GM23338 (cell line): ENCODE data around the gene ARFGEF2. TPM values are rescaled to one million over a fixed set of nuclear protein-coding genes. Genes with fewer than 3 reads are reported as not detected.

Source experiments
- ATAC-seq: fragments of 200-7000 bp; cut with Tn5 transposase; 3 replicates; pipeline ENCODE4 v1.9.1; 2020
- DNase-seq: peaks from one replicate; pipeline ENCODE4 v3.0.0-alpha.2; 2015; ENCODE audit warnings: low spot score
- H2AFZ ChIP-seq: fragments of 200-600 bp; sonication (generic); 2 replicates; pipeline ENCODE4 v1.8.0; 2016; ENCODE audit warnings: antibody characterized with exemption, mild to moderate bottlenecking, moderate library complexity
- H3F3A ChIP-seq: fragments of 200-600 bp; sonication (generic); replicated peaks from 2 replicates; pipeline ENCODE4 v1.8.0; 2017; ENCODE audit warnings: antibody characterized with exemption, mixed run types, low read depth
- H3K27ac ChIP-seq: fragments of 200-600 bp; sonication (generic); 2 replicates; pipeline ENCODE4 v1.6.1; 2016; ENCODE audit warnings: low read depth
- H3K27me3 ChIP-seq: fragments of 200-600 bp; sonication (generic); 2 replicates; pipeline ENCODE4 v1.8.0; 2016; ENCODE audit warnings: mild to moderate bottlenecking, mixed run types, moderate library complexity; ENCODE audit not compliant: insufficient read depth
- H3K36me3 ChIP-seq: fragments of 200-600 bp; sonication (generic); 2 replicates; pipeline ENCODE4 v1.8.0; 2016; ENCODE audit warnings: mild to moderate bottlenecking; ENCODE audit not compliant: insufficient read depth
- H3K4me1 ChIP-seq: fragments of 200-600 bp; sonication (generic); 2 replicates; pipeline ENCODE4 v1.8.0; 2016; ENCODE audit warnings: mild to moderate bottlenecking, moderate library complexity; ENCODE audit not compliant: insufficient read depth
- H3K4me2 ChIP-seq: fragments of 200-600 bp; sonication (generic); 2 replicates; pipeline ENCODE4 v1.7.1; 2017; ENCODE audit warnings: mixed run types
- H3K4me3 ChIP-seq: fragments of 200-600 bp; sonication (generic); 2 replicates; pipeline ENCODE4 v1.6.1; 2016; ENCODE audit warnings: mixed run types
- H3K79me2 ChIP-seq: fragments of 200-600 bp; sonication (generic); replicated peaks from 2 replicates; pipeline ENCODE4 v1.8.0; 2017; ENCODE audit warnings: mild to moderate bottlenecking; ENCODE audit not compliant: insufficient read depth
- H3K9me2 ChIP-seq: fragments of 200-600 bp; sonication (generic); 2 replicates; pipeline ENCODE4 v1.8.0; 2017; ENCODE audit not compliant: insufficient read depth
- H4K20me1 ChIP-seq: fragments of 200-600 bp; sonication (generic); replicated peaks from 2 replicates; pipeline ENCODE4 v1.8.0; 2017; ENCODE audit warnings: mild to moderate bottlenecking; ENCODE audit not compliant: insufficient read depth
- H3K27ac Mint-ChIP-seq: 2 replicates; pipeline ENCODE4 v1.8.0; 2020; ENCODE audit warnings: inconsistent platforms, mild to moderate bottlenecking, moderate library complexity, mixed read lengths
- H3K27me3 Mint-ChIP-seq: 3 replicates; pipeline ENCODE4 v1.8.0; 2022; ENCODE audit warnings: low read depth, mild to moderate bottlenecking, moderate library complexity, mixed read lengths, inconsistent platforms; ENCODE audit not compliant: insufficient read depth, poor library complexity
- H3K36me3 Mint-ChIP-seq: 3 replicates; pipeline ENCODE4 v1.8.0; 2021; ENCODE audit warnings: low read depth, mild to moderate bottlenecking, inconsistent platforms, moderate library complexity, mixed read lengths
- H3K4me1 Mint-ChIP-seq: 3 replicates; pipeline ENCODE4 v1.8.0; 2020; ENCODE audit warnings: mild to moderate bottlenecking, inconsistent platforms, mixed read lengths
- H3K4me3 Mint-ChIP-seq: 3 replicates; pipeline ENCODE4 v1.8.0; 2021; ENCODE audit warnings: moderate library complexity, mild to moderate bottlenecking, inconsistent platforms, mixed read lengths
- H3K9me3 Mint-ChIP-seq: 3 replicates; pipeline ENCODE4 v1.8.0; 2020; ENCODE audit warnings: moderate library complexity, mild to moderate bottlenecking, inconsistent platforms, mixed read lengths
- CREB1 ChIP-seq: fragments of 250-450 bp; sonication (Bioruptor Pico); IDR thresholded peaks from 2 replicates; pipeline ENCODE4 v1.5.0; 2020; ENCODE audit warnings: low read depth, mild to moderate bottlenecking, moderate library complexity
- EZH2 ChIP-seq: fragments of 200-600 bp; sonication (generic); IDR thresholded peaks from one replicate; pipeline ENCODE4 v1.8.0; 2017; ENCODE audit warnings: antibody characterized with exemption, mild to moderate bottlenecking, low read depth; ENCODE audit not compliant: unreplicated experiment
- EZH2phosphoT487 ChIP-seq: fragments of 200-600 bp; sonication (generic); IDR thresholded peaks from one replicate; pipeline ENCODE4 v1.8.1; 2018; ENCODE audit warnings: antibody characterized with exemption; ENCODE audit not compliant: unreplicated experiment
- NANOG ChIP-seq: IDR thresholded peaks from 2 replicates; pipeline ENCODE4 v1.6.1; 2016; ENCODE audit warnings: antibody characterized with exemption, borderline replicate concordance
- STAT1 ChIP-seq: IDR thresholded peaks from one replicate; pipeline ENCODE4 v1.6.1; 2016; ENCODE audit warnings: antibody characterized with exemption; ENCODE audit not compliant: unreplicated experiment
- ZNF331 ChIP-seq: fragments of 250-450 bp; sonication (Bioruptor Pico); IDR thresholded peaks from 2 replicates; pipeline ENCODE4 v1.5.0; 2020; ENCODE audit warnings: low read depth, mild to moderate bottlenecking, moderate library complexity
- polyA plus RNA-seq: library from polyadenylated mRNA; unstranded; fragments of >200 nt; fragmentation: Nextera tagmentation; extraction: Ambion mirVana; gene quantifications from 2 replicates; pipeline ENCODE4 v1.2.1, GENCODE V29; 2016
- total RNA-seq: library from RNA; depleted of rRNA; stranded (reverse); fragments of >200 nt; shearing (Covaris generic); gene quantifications from 2 replicates; pipeline ENCODE4 v1.2.3, GENCODE V29; 2014
- TF ChIP-seq, protein P1 (sequence below): IDR thresholded peaks from 2 replicates; pipeline ENCODE4 v1.6.1; 2016; ENCODE audit warnings: antibody characterized with exemption
- TF ChIP-seq, protein P2 (sequence below): IDR thresholded peaks from one replicate; pipeline ENCODE4 v1.6.1; 2018; ENCODE audit warnings: antibody characterized with exemption; ENCODE audit not compliant: unreplicated experiment
- TF ChIP-seq, protein P3 (sequence below): fragments of 250-450 bp; sonication (Bioruptor Pico); IDR thresholded peaks from 2 replicates; pipeline ENCODE4 v1.5.0; 2020; ENCODE audit warnings: mild to moderate bottlenecking, moderate library complexity

Gene ARFGEF2
- total and polyA plus RNA-seq, 2 experiments from 2014 or later, result 7.2 to 25.5 TPM

DNA sequence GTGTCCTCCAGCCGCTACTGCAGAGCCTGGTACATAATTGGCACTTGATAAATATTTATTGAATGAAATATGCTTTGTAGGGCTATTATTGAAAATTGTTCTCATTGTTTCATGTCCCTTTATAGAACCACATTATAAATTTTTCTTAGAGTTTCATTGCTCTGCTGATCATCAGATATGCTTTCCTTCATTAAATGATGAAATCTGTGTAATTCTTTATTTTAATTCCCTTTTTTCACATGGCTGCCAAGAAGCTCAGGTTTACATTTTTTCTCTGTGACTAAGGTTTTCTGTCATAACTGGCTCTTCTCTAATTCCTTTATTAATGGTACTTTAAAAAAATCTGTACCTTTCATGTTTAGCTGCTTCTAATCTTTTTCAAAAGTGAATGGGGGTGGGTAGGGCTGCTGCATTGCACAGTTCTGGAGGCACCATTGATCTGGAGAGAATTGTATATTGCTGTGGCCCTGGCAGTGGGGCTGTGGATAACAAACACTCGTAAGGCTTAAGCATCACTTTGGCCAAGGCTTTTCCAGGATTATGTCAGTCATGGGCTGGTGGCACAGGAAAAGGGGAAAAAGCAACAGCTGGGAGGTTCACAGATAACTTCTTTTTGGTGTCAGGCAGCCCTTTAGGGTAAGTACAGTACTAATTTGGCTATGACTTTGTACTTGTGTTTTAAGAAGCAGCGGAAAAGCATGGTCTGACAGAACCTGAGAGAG lies 43.8 kb downstream of the ARFGEF2 start:
- DNase-seq (no peak), ATAC-seq (no peak)
- TF ChIP-seq, protein P1, sequence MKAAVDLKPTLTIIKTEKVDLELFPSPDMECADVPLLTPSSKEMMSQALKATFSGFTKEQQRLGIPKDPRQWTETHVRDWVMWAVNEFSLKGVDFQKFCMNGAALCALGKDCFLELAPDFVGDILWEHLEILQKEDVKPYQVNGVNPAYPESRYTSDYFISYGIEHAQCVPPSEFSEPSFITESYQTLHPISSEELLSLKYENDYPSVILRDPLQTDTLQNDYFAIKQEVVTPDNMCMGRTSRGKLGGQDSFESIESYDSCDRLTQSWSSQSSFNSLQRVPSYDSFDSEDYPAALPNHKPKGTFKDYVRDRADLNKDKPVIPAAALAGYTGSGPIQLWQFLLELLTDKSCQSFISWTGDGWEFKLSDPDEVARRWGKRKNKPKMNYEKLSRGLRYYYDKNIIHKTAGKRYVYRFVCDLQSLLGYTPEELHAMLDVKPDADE, result no peak
- TF ChIP-seq, protein P2, sequence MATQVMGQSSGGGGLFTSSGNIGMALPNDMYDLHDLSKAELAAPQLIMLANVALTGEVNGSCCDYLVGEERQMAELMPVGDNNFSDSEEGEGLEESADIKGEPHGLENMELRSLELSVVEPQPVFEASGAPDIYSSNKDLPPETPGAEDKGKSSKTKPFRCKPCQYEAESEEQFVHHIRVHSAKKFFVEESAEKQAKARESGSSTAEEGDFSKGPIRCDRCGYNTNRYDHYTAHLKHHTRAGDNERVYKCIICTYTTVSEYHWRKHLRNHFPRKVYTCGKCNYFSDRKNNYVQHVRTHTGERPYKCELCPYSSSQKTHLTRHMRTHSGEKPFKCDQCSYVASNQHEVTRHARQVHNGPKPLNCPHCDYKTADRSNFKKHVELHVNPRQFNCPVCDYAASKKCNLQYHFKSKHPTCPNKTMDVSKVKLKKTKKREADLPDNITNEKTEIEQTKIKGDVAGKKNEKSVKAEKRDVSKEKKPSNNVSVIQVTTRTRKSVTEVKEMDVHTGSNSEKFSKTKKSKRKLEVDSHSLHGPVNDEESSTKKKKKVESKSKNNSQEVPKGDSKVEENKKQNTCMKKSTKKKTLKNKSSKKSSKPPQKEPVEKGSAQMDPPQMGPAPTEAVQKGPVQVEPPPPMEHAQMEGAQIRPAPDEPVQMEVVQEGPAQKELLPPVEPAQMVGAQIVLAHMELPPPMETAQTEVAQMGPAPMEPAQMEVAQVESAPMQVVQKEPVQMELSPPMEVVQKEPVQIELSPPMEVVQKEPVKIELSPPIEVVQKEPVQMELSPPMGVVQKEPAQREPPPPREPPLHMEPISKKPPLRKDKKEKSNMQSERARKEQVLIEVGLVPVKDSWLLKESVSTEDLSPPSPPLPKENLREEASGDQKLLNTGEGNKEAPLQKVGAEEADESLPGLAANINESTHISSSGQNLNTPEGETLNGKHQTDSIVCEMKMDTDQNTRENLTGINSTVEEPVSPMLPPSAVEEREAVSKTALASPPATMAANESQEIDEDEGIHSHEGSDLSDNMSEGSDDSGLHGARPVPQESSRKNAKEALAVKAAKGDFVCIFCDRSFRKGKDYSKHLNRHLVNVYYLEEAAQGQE, result no peak
- TF ChIP-seq STAT1 (no peak), CREB1 (CRISPR knock-in tag) (no peak), NANOG (no peak), EZH2 (no peak), EZH2phosphoT487 (no peak), ZNF331 (CRISPR knock-in tag) (no peak)
- TF ChIP-seq, protein P3, sequence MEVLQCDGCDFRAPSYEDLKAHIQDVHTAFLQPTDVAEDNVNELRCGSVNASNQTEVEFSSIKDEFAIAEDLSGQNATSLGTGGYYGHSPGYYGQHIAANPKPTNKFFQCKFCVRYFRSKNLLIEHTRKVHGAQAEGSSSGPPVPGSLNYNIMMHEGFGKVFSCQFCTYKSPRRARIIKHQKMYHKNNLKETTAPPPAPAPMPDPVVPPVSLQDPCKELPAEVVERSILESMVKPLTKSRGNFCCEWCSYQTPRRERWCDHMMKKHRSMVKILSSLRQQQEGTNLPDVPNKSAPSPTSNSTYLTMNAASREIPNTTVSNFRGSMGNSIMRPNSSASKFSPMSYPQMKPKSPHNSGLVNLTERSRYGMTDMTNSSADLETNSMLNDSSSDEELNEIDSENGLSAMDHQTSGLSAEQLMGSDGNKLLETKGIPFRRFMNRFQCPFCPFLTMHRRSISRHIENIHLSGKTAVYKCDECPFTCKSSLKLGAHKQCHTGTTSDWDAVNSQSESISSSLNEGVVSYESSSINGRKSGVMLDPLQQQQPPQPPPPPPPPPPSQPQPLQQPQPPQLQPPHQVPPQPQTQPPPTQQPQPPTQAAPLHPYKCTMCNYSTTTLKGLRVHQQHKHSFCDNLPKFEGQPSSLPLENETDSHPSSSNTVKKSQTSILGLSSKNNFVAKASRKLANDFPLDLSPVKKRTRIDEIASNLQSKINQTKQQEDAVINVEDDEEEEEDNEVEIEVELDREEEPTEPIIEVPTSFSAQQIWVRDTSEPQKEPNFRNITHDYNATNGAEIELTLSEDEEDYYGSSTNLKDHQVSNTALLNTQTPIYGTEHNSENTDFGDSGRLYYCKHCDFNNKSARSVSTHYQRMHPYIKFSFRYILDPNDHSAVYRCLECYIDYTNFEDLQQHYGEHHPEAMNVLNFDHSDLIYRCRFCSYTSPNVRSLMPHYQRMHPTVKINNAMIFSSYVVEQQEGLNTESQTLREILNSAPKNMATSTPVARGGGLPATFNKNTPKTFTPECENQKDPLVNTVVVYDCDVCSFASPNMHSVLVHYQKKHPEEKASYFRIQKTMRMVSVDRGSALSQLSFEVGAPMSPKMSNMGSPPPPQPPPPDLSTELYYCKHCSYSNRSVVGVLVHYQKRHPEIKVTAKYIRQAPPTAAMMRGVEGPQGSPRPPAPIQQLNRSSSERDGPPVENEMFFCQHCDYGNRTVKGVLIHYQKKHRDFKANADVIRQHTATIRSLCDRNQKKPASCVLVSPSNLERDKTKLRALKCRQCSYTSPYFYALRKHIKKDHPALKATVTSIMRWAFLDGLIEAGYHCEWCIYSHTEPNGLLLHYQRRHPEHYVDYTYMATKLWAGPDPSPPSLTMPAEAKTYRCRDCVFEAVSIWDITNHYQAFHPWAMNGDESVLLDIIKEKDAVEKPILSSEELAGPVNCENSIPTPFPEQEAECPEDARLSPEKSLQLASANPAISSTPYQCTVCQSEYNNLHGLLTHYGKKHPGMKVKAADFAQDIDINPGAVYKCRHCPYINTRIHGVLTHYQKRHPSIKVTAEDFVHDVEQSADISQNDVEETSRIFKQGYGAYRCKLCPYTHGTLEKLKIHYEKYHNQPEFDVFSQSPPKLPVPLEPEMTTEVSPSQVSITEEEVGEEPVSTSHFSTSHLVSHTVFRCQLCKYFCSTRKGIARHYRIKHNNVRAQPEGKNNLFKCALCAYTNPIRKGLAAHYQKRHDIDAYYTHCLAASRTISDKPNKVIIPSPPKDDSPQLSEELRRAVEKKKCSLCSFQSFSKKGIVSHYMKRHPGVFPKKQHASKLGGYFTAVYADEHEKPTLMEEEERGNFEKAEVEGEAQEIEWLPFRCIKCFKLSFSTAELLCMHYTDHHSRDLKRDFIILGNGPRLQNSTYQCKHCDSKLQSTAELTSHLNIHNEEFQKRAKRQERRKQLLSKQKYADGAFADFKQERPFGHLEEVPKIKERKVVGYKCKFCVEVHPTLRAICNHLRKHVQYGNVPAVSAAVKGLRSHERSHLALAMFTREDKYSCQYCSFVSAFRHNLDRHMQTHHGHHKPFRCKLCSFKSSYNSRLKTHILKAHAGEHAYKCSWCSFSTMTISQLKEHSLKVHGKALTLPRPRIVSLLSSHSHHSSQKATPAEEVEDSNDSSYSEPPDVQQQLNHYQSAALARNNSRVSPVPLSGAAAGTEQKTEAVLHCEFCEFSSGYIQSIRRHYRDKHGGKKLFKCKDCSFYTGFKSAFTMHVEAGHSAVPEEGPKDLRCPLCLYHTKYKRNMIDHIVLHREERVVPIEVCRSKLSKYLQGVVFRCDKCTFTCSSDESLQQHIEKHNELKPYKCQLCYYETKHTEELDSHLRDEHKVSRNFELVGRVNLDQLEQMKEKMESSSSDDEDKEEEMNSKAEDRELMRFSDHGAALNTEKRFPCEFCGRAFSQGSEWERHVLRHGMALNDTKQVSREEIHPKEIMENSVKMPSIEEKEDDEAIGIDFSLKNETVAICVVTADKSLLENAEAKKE (CRISPR knock-in tag), result no peak
- Histone ChIP-seq H3K4me1 (no peaks in the 10 kb centered on the region), H4K20me1 (0 out of 2 replicates have a peak, but pooled peaks cover 3% of the 10 kb centered on the region), H3K9me2 (no peaks in the 10 kb centered on the region), H3K36me3 (peaks cover 8% of the 10 kb centered on the region), H3K4me3 (no peak overlapping the region), H2AFZ (no peak overlapping the region), H3K27ac (no peak overlapping the region), H3K79me2 (no peaks in the 10 kb centered on the region), H3F3A (no peaks in the 10 kb centered on the region), H3K27me3 (no peaks in the 10 kb centered on the region), H3K4me2 (no peak overlapping the region)
- H3K27me3 Mint-ChIP-seq, result no peaks in the 10 kb centered on the region
- no peak overlapping the region for H3K4me3 Mint-ChIP-seq
- no peak overlapping the region for H3K27ac Mint-ChIP-seq
- no peaks in the 10 kb centered on the region for H3K9me3 Mint-ChIP-seq
- H3K4me1 Mint-ChIP-seq, result no peaks in the 10 kb centered on the region
- peaks cover 28% of the 10 kb centered on the region for H3K36me3 Mint-ChIP-seq
